ENCODE results near the gene LRRC14B. TPM values are rescaled to one million over a fixed set of nuclear protein-coding genes. Genes with fewer than 3 reads are reported as not detected.

The LRRC14B gene
- total RNA-seq, 4 donors from 2014 or later: 11.6 to 39.0 (median 27.2) TPM

GRCh38 chr5:144941-145340 lies 46.4 kb upstream of the LRRC14B start:
- no peak for DNase-seq
- Histone ChIP-seq H3K4me1 (no peaks in the 10 kb centered on the region), H3K27me3 (peaks cover 0 to 6% (median 4%) of the 10 kb centered on the region in 3 donors), H3K36me3 (no peaks in the 10 kb centered on the region), H3K4me3 (no peak overlapping the region), H3K27ac (no peak overlapping the region), H3K9me3 (peaks cover 0 to 4% (median 3%) of the 10 kb centered on the region in 3 donors)
- in situ Hi-C loops (cut with MboI; ENCODE audit: low sequenced_read_pairs in 4 of 4) (no loop called here), intact Hi-C loops (cut with DNase I; ENCODE audit: low total_unique reads) (no loop called here)
- no peak for ATAC-seq
- no peak for TF ChIP-seq POLR2A (IDR thresholded peaks at IDR 0.05)
- TF ChIP-seq CTCF (IDR thresholded peaks at IDR 0.05 in 4 of 5, conservative IDR thresholded peaks at IDR 0.05 in 1 of 5): no peak

GRCh38 chr5:145585-146323 lies 45.5 kb upstream of the LRRC14B start:
- Histone ChIP-seq H3K27ac (no peak overlapping the region), H3K36me3 (no peaks in the 10 kb centered on the region), H3K27me3 (peaks cover 0 to 6% (median 4%) of the 10 kb centered on the region in 3 donors), H3K9me3 (peaks cover 0 to 4% (median 3%) of the 10 kb centered on the region in 3 donors), H3K4me1 (no peaks in the 10 kb centered on the region), H3K4me3 (no peak overlapping the region)
- no peak for DNase-seq
- in situ Hi-C loops (cut with MboI; ENCODE audit: low sequenced_read_pairs in 4 of 4) (no loop called here), intact Hi-C loops (cut with DNase I; ENCODE audit: low total_unique reads) (no loop called here)
- no peak for TF ChIP-seq POLR2A (IDR thresholded peaks at IDR 0.05)
- TF ChIP-seq CTCF (IDR thresholded peaks at IDR 0.05 in 4 of 5, conservative IDR thresholded peaks at IDR 0.05 in 1 of 5): no peak
- no peak for ATAC-seq

GRCh38 chr5:147751-148150 lies 43.5 kb upstream of the LRRC14B start:
- Histone ChIP-seq H3K36me3 (no peaks in the 10 kb centered on the region), H3K27ac (no peak overlapping the region), H3K27me3 (peaks cover 0 to 6% (median 4%) of the 10 kb centered on the region in 3 donors), H3K4me3 (peak overlapping the region in 1 of 4 donors; percentile 4), H3K4me1 (no peaks in the 10 kb centered on the region), H3K9me3 (peaks cover 0 to 4% (median 3%) of the 10 kb centered on the region in 3 donors)
- no peak for TF ChIP-seq CTCF (IDR thresholded peaks at IDR 0.05 in 4 of 5, conservative IDR thresholded peaks at IDR 0.05 in 1 of 5)
- TF ChIP-seq POLR2A (IDR thresholded peaks at IDR 0.05): no peak
- ATAC-seq (no peak), DNase-seq (no peak)
- intact Hi-C loops (cut with DNase I; ENCODE audit: low total_unique reads) (no loop called here), in situ Hi-C loops (cut with MboI; ENCODE audit: low sequenced_read_pairs in 4 of 4) (no loop called here)

GRCh38 chr5:149745-150485 lies 41.4 kb upstream of the LRRC14B start:
- no peak for TF ChIP-seq POLR2A (IDR thresholded peaks at IDR 0.05)
- no peak for TF ChIP-seq CTCF (IDR thresholded peaks at IDR 0.05 in 4 of 5, conservative IDR thresholded peaks at IDR 0.05 in 1 of 5)
- no peak for ATAC-seq
- intact Hi-C loops (cut with DNase I; ENCODE audit: low total_unique reads): no loop called here

More at GRCh38 chr5:149745-150485, 41.4 kb upstream of the LRRC14B start:
- Histone ChIP-seq H3K36me3 (no peaks in the 10 kb centered on the region), H3K4me3 (no peak overlapping the region), H3K4me1 (no peaks in the 10 kb centered on the region), H3K27me3 (peaks cover 2 to 9% (median 4%) of the 10 kb centered on the region in 3 donors), H3K9me3 (peaks cover 0 to 4% (median 3%) of the 10 kb centered on the region in 3 donors), H3K27ac (no peak overlapping the region)
- DNase-seq: no peak
- in situ Hi-C loops (cut with MboI; ENCODE audit: low sequenced_read_pairs in 4 of 4): no loop called here
